ENCODE data around the gene GLI3. TPM values are rescaled to one million over a fixed set of nuclear protein-coding genes. Genes with fewer than 3 reads are reported as not detected.

The GLI3 gene
- total and polyA plus RNA-seq, 12 donors: 1.1 to 18.0 (median 4.6) TPM

GRCh38 chr7:42103020-42103419, 134.0 kb downstream of the GLI3 start:
- intact Hi-C loops (cut with DNase I): no loop called here
- peaks cover 0 to 11% of the 10 kb centered on the region in 2 donors for H3K4me1 ChIP-seq (replicated peaks in 1 of 2)
- H3K27me3 ChIP-seq: no peaks in the 10 kb centered on the region
- no peak overlapping the region for H3K4me3 ChIP-seq
- TF ChIP-seq POLR2A (IDR thresholded peaks at IDR 0.05): no peak
- no peak for TF ChIP-seq CTCF (IDR thresholded peaks at IDR 0.05)
- no peaks in the 10 kb centered on the region for H3K36me3 ChIP-seq (replicated peaks in 1 of 2)
- WGBS, 4 donors: 96 to 100% (median 100%) methylated on average over 3 of the region's 3 CpGs; no CpG with 5 or more reads in 1 of the 4 donors
- H3K27ac ChIP-seq: no peak overlapping the region
- H3K9me3 ChIP-seq (replicated peaks in 1 of 3): no peaks in the 10 kb centered on the region
- DNase-seq: no peak

GRCh38 chr7:42102301-42102700, 134.7 kb downstream of the GLI3 start:
- no peaks in the 10 kb centered on the region for H3K9me3 ChIP-seq (replicated peaks in 1 of 3)
- intact Hi-C loops (cut with DNase I): no loop called here
- no peak for DNase-seq
- peaks cover 0 to 5% of the 10 kb centered on the region in 2 donors for H3K4me1 ChIP-seq (replicated peaks in 1 of 2)
- no peaks in the 10 kb centered on the region for H3K27me3 ChIP-seq
- H3K4me3 ChIP-seq: no peak overlapping the region
- H3K27ac ChIP-seq: no peak overlapping the region
- WGBS, 4 donors: 87 to 93% (median 91%) methylated on average over 3 to 4 of the region's 4 CpGs
- TF ChIP-seq POLR2A (IDR thresholded peaks at IDR 0.05) (no peak), CTCF (IDR thresholded peaks at IDR 0.05) (no peak)
- no peaks in the 10 kb centered on the region for H3K36me3 ChIP-seq (replicated peaks in 1 of 2)

- Histone ChIP-seq H3K27me3 (no peaks in the 10 kb centered on the region), H3K4me3 (no peak overlapping the region), H3K4me1 (replicated peaks in 1 of 2) (peaks cover 0 to 13% of the 10 kb centered on the region in 2 donors), H3K27ac (no peak overlapping the region), H3K9me3 (replicated peaks in 1 of 3) (no peaks in the 10 kb centered on the region), H3K36me3 (replicated peaks in 1 of 2) (no peaks in the 10 kb centered on the region)
- no peak for DNase-seq
- WGBS, 4 donors: 43 to 96% (median 91%) methylated on average over 2 of the region's 2 CpGs
- intact Hi-C loops (cut with DNase I): no loop called here
- TF ChIP-seq CTCF (IDR thresholded peaks at IDR 0.05): no peak
- no peak for TF ChIP-seq POLR2A (IDR thresholded peaks at IDR 0.05)
Measured at GRCh38 chr7:42100156-42100508, 136.9 kb downstream of the GLI3 start.

- Histone ChIP-seq H3K4me3 (no peak overlapping the region), H3K36me3 (replicated peaks in 1 of 2) (no peaks in the 10 kb centered on the region), H3K9me3 (replicated peaks in 1 of 3) (no peaks in the 10 kb centered on the region), H3K27ac (no peak overlapping the region), H3K4me1 (replicated peaks in 1 of 2) (peaks cover 0 to 13% of the 10 kb centered on the region in 2 donors), H3K27me3 (no peaks in the 10 kb centered on the region)
- DNase-seq: no peak
- TF ChIP-seq CTCF (IDR thresholded peaks at IDR 0.05) (no peak), POLR2A (IDR thresholded peaks at IDR 0.05) (no peak)
- WGBS, 4 donors: 80 to 96% (median 94%) methylated on average over 8 of the region's 8 CpGs
- intact Hi-C loops (cut with DNase I): no loop called here
Measured at GRCh38 chr7:42099470-42100155, 137.4 kb downstream of the GLI3 start.

Measured in adrenal gland (tissue), 12 donors.